ENCODE results near the gene ZSWIM6.

DNA sequence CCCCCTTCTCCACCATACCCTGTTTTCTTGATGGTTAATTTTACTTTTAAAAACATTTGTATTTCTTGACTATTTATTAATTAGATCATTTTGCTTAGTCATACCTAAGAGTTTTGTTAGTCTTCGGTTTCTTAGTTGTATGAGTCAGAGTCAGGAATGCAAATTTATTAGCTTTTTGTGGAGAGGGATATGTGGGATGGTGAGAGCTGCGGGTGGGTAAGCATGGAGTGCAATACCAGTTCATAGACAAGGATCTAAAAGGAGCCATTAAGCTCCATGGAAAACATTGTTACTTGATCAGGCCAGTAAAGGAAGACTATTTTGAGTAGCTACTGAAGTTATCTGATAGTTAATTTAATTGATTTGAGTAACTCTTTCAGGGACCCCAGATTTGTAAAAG lies 77.5 kb downstream of the ZSWIM6 start:
- TF ChIP-seq, protein P1, sequence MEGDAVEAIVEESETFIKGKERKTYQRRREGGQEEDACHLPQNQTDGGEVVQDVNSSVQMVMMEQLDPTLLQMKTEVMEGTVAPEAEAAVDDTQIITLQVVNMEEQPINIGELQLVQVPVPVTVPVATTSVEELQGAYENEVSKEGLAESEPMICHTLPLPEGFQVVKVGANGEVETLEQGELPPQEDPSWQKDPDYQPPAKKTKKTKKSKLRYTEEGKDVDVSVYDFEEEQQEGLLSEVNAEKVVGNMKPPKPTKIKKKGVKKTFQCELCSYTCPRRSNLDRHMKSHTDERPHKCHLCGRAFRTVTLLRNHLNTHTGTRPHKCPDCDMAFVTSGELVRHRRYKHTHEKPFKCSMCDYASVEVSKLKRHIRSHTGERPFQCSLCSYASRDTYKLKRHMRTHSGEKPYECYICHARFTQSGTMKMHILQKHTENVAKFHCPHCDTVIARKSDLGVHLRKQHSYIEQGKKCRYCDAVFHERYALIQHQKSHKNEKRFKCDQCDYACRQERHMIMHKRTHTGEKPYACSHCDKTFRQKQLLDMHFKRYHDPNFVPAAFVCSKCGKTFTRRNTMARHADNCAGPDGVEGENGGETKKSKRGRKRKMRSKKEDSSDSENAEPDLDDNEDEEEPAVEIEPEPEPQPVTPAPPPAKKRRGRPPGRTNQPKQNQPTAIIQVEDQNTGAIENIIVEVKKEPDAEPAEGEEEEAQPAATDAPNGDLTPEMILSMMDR (IDR thresholded peaks at IDR 0.05), result no peak
- TF ChIP-seq POLR2A (IDR thresholded peaks at IDR 0.05), result no peak

All from Peyer's patch (tissue), 4 donors.